ENCODE measurements around the gene FBXL20.

DNA sequence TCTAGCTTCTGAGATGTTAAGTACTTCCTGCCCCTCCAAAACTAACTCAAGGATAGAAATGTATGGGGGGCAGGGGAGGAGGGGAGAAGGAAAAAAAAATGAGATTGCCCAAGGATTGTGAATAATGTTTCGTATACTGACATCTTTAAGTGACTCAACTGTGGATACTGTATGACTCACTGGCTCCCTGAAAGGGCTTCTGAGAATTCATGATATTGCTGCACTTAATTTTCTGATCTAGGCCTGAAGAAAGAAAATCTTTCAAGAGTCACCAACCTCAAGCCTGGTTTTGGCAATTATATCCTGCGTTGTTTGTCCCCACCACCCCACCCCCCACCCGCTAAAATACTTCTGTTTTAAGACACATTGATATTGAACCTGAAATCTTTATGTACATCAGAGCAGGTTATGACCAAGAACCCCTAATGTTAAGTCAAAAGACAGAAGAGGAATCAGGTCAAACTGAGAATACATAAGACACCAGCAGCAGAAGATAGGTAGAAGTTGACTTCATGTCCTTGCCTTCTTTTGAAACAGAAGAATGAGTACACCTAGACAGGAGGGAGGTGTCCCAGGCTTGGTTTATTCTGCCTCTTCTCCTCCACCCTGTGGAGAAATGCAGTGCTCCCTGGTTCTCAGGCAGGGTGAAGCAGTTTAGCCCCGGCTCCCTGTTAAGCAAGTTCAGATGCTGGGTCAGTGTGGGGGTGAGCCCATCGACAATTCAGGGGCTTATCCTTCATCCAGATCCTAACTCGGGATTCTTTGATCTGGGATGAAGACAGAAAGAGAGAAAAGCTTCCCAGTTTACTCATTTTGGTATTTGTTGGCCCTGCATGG lies 3.3 kb upstream of the FBXL20 start:
- TF ChIP-seq EZH2 (IDR thresholded peaks at IDR 0.05; ENCODE audit: insufficient read depth, poor library complexity, severe bottlenecking) (no peak), EZH2phosphoT487 (IDR thresholded peaks at IDR 0.05; ENCODE audit: insufficient read depth, low read depth) (no peak)

All from GM23248 (cell line).